OCI-LY3 (cell line): Measurements from ENCODE around the gene GDNF.

Experiments
- H2AFZ ChIP-seq: fragments of 200-600, 300-600 bp; shearing (Covaris generic); 2 replicates; pipeline ENCODE4 v1.6.0; 2014; ENCODE audit warnings: antibody characterized with exemption, low read depth, low read length
- H3K27ac ChIP-seq: fragments of 200-600, 300-600 bp; sonication (generic); 2 replicates; pipeline ENCODE4 v1.5.1; 2014; ENCODE audit warnings: mild to moderate bottlenecking, low read length, moderate library complexity, mixed read lengths
- H3K27me3 ChIP-seq: fragments of 200-600, 300-600 bp; sonication (generic); 2 replicates; pipeline ENCODE4 v1.6.1; 2014; ENCODE audit warnings: low read depth, low read length, mixed read lengths
- H3K36me3 ChIP-seq: fragments of 200-600, 300-600 bp; sonication (generic); replicated peaks from 2 replicates; pipeline ENCODE3; 2014; ENCODE audit warnings: low read depth, low read length, mixed read lengths
- H3K4me1 ChIP-seq: fragments of 300-600, 200-600 bp; sonication (generic); 2 replicates; pipeline ENCODE4 v1.6.1; 2014; ENCODE audit warnings: low read length, mixed read lengths
- H3K4me2 ChIP-seq: fragments of 200-600, 300-600 bp; sonication (generic); 2 replicates; pipeline ENCODE4 v1.6.1; 2014; ENCODE audit warnings: low read length, mixed read lengths
- H3K4me3 ChIP-seq: fragments of 300-600, 200-600 bp; sonication (generic); 2 replicates; pipeline ENCODE4 v1.5.1; 2014; ENCODE audit warnings: antibody characterized with exemption, mild to moderate bottlenecking, low read length, moderate library complexity
- H3K79me2 ChIP-seq: fragments of 300-600, 200-600 bp; shearing (Covaris generic); 2 replicates; pipeline ENCODE4 v1.6.1; 2014; ENCODE audit warnings: mild to moderate bottlenecking, low read length, mixed read lengths
- H3K9ac ChIP-seq: fragments of 300-600, 200-600 bp; shearing (Covaris generic); 2 replicates; pipeline ENCODE4 v1.6.0; 2014; ENCODE audit warnings: mild to moderate bottlenecking, low read length, moderate library complexity
- H3K9me3 ChIP-seq: fragments of 200-600, 300-600 bp; shearing (Covaris generic); 2 replicates; pipeline ENCODE4 v1.6.1; 2014; ENCODE audit warnings: low read length, mixed read lengths; ENCODE audit not compliant: insufficient read depth
- H4K20me1 ChIP-seq: fragments of 200-600, 300-600 bp; sonication (generic); 2 replicates; pipeline ENCODE4 v1.6.1; 2016; ENCODE audit warnings: low read length, mixed read lengths; ENCODE audit not compliant: insufficient read depth
- EZH2phosphoT487 ChIP-seq: fragments of 200-600 bp; shearing (Covaris generic); IDR thresholded peaks from 2 replicates; pipeline ENCODE4 v1.6.1; 2018; ENCODE audit warnings: antibody characterized with exemption, mixed run types, low read depth
- TF ChIP-seq, protein P1 (sequence below): fragments of 200-600, 300-600 bp; sonication (generic); IDR thresholded peaks from 2 replicates; pipeline ENCODE4 v1.5.1; 2014; ENCODE audit warnings: antibody characterized with exemption, low read length, low read depth

GDNF gene

DNA sequence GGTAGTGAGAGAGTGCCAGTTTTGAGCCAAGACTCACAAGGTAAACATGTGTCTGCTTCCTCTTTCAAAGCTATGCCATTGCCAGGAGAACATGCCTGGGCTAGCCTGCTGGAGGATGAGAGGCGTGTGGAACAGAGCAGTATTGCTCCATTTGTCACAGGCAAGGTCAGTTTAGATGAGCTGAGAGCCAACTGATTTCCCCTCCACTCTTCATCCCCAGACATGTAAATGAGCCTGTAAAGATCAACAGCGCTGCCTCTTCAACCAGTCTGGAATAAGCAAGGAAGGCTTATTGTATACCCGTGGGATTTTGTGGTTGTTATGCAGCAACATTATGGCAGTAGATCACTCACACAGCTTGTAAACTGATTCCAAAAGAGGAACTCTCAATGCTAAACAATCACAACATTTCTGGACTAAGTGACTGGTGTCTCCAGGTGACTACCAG, 8.2 kb upstream of the GDNF start:
- Histone ChIP-seq H3K9me3 (no peaks in the 10 kb centered on the region), H3K27ac (peak overlapping the region; percentile 34; the same call in 1 of the 2 replicates), H3K4me1 (peaks cover 13% of the 10 kb centered on the region), H3K27me3 (no peaks in the 10 kb centered on the region), H3K9ac (no peak overlapping the region), H3K36me3 (no peaks in the 10 kb centered on the region), H2AFZ (peak overlapping the region; percentile 77; the same call in 1 of the 2 replicates), H3K79me2 (no peaks in the 10 kb centered on the region), H3K4me2 (peak overlapping the region; percentile 14; the same call in 1 of the 2 replicates), H3K4me3 (no peak overlapping the region), H4K20me1 (no peaks in the 10 kb centered on the region)
- TF ChIP-seq, protein P1, sequence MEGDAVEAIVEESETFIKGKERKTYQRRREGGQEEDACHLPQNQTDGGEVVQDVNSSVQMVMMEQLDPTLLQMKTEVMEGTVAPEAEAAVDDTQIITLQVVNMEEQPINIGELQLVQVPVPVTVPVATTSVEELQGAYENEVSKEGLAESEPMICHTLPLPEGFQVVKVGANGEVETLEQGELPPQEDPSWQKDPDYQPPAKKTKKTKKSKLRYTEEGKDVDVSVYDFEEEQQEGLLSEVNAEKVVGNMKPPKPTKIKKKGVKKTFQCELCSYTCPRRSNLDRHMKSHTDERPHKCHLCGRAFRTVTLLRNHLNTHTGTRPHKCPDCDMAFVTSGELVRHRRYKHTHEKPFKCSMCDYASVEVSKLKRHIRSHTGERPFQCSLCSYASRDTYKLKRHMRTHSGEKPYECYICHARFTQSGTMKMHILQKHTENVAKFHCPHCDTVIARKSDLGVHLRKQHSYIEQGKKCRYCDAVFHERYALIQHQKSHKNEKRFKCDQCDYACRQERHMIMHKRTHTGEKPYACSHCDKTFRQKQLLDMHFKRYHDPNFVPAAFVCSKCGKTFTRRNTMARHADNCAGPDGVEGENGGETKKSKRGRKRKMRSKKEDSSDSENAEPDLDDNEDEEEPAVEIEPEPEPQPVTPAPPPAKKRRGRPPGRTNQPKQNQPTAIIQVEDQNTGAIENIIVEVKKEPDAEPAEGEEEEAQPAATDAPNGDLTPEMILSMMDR, result no peak
- no peak for TF ChIP-seq EZH2phosphoT487

DNA sequence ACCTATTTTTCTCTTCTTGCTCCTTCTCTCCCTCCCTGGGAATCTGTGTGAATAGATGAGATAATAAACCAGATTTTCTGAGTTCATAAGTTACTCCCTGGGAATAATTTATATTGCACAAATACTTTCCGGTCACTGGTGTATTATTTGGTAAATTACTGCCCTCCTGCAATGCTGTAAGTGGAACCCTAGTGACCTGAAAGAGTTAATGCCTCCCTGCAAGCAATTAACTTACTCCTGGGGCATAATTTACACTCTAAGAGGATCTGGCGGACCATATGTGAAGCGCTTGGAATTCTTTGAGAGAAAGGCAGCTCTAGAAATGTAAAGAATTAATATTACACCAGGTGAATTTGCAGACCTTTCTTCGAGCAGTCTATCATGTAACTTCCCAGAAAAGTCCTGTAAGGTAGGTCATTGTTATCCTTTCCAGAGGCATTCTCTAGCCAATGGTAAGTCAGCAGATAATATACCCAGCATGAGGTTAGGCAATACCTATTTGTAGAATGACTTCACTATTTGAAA, 7.0 kb upstream of the GDNF start:
- no peaks in the 10 kb centered on the region for H3K36me3 ChIP-seq
- no peak overlapping the region for H3K4me3 ChIP-seq
- TF ChIP-seq EZH2phosphoT487, result no peak
- TF ChIP-seq, protein P1, result no peak
- H3K9me3 ChIP-seq, result no peaks in the 10 kb centered on the region
- no peaks in the 10 kb centered on the region for H4K20me1 ChIP-seq
- no peak overlapping the region for H3K27ac ChIP-seq
- H3K4me2 ChIP-seq, result no peak overlapping the region
- no peak overlapping the region for H2AFZ ChIP-seq
- no peak overlapping the region for H3K9ac ChIP-seq
- H3K79me2 ChIP-seq, result no peaks in the 10 kb centered on the region
- no peaks in the 10 kb centered on the region for H3K27me3 ChIP-seq
- peaks cover 13% of the 10 kb centered on the region for H3K4me1 ChIP-seq

DNA sequence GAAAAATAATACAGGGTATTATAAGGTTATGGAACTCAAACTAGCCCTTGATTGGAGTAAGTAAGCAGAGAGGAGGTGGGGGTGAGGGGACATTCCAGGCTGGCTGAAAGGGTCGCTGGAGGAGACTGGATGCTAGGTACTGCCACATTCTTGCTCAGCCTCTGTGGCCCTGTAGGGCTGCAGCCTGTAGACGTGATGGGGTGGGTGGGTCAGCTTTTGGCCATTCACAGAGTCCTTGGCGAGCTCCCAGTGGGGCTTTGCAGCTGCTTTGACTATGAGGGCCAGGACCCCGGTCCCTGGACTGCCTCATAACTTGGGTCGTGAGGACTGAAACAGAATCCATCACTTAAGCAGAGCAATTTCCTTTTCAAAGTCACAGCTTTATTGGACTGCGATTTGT, 4.2 kb upstream of the GDNF start:
- Histone ChIP-seq H3K27me3 (no peaks in the 10 kb centered on the region), H3K9me3 (no peaks in the 10 kb centered on the region), H3K36me3 (no peaks in the 10 kb centered on the region), H3K4me3 (no peak overlapping the region), H3K9ac (no peak overlapping the region), H3K79me2 (no peaks in the 10 kb centered on the region), H4K20me1 (no peaks in the 10 kb centered on the region), H3K4me1 (peaks cover 13% of the 10 kb centered on the region), H3K4me2 (no peak overlapping the region), H3K27ac (no peak overlapping the region), H2AFZ (no peak overlapping the region)
- no peak for TF ChIP-seq EZH2phosphoT487
- TF ChIP-seq, protein P1, result no peak

DNA sequence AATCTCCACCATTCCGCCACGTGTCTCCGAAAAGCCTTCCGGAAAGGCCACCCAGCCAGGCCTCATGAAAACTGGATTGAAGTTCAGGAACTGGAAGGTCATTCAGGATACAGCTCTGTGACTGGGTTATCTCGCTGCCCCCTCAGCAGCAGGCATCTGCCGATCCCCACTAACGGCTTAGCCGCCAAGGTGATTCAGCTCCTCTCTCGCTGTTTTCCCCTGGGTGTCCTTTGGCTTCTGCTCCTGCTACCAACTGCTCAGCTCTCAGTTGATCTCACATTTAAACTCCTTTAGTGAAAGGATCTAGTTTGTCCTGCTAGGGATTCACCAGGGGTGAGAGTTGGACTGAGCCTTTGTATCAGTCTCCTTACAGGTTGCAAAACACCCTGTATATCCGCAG, 2.2 kb upstream of the GDNF start:
- Histone ChIP-seq H3K4me2 (no peak overlapping the region), H3K79me2 (no peaks in the 10 kb centered on the region), H3K4me1 (no peaks in the 10 kb centered on the region; the same call in 1 of the 2 replicates), H3K27ac (no peak overlapping the region), H3K9me3 (no peaks in the 10 kb centered on the region), H3K9ac (no peak overlapping the region), H3K27me3 (no peaks in the 10 kb centered on the region), H3K4me3 (no peak overlapping the region), H3K36me3 (no peaks in the 10 kb centered on the region), H2AFZ (no peak overlapping the region), H4K20me1 (no peaks in the 10 kb centered on the region)
- TF ChIP-seq, protein P1, result no peak
